ENCODE data around the gene CNTNAP2.

CNTNAP2 gene

DNA sequence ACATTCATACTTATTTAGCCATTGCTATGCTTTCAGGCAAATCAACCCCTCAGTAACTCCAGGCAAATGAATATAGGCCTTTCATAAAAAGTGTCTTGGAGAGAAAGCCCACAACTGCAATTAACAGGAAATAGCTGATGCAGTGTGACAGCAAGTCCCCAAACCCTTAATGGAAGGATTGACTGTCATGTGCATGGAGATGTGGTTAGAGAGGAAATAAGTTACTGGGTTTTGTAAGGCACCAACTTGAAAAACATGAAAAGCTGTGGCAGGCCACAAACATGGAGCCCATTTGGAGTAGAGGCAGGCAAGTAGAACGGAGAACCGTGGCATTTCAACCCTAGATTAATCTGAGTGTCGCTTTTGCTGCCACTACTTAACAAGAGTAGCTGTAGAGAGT, 1924.6 kb downstream of the CNTNAP2 start:
- no peak overlapping the region for H2AK5ac ChIP-seq (ENCODE audit: low read length)
- no peak overlapping the region for H3K4me2 ChIP-seq (ENCODE audit: low read length)
- no peak overlapping the region for H2AFZ ChIP-seq (ENCODE audit: insufficient read depth, low read length, poor library complexity)
- DNase-seq, result no peak
- no peaks in the 10 kb centered on the region for H3K27me3 ChIP-seq (ENCODE audit: insufficient read depth, low read length)
- no peak overlapping the region for H3K18ac ChIP-seq (ENCODE audit: low read length)
- H2BK5ac ChIP-seq (ENCODE audit: low read depth, low read length, poor library complexity), result no peak overlapping the region
- no peak overlapping the region for H4K12ac ChIP-seq (ENCODE audit: low read depth, low read length)
- WGBS (ENCODE audit: extremely low coverage, insufficient coverage, insufficient read length), result no CpG with 5 or more reads among the region's 3 CpGs
- no peak overlapping the region for H4K8ac ChIP-seq (ENCODE audit: low read depth, low read length)
- no peak overlapping the region for H2BK120ac ChIP-seq (ENCODE audit: insufficient read depth, low read length, poor library complexity)
- no peak overlapping the region for H3K14ac ChIP-seq (ENCODE audit: low read length)
- no peak overlapping the region for H3K4ac ChIP-seq (ENCODE audit: low read depth, low read length)
- no peaks in the 10 kb centered on the region for H3K79me2 ChIP-seq (ENCODE audit: control insufficient read depth, insufficient read depth, low read length, poor library complexity)
- H3K4me3 ChIP-seq (ENCODE audit: low read depth, low read length), result no peak overlapping the region
- H3K9me3 ChIP-seq (ENCODE audit: insufficient read depth, low read depth, low read length), result no peaks in the 10 kb centered on the region
- H3K23ac ChIP-seq (ENCODE audit: low read length), result no peak overlapping the region
- H3K4me1 ChIP-seq (ENCODE audit: control insufficient read depth in 1 of 2, insufficient read depth in 2 of 2, low read length in 2 of 2), result no peaks in the 10 kb centered on the region
- H3K9ac ChIP-seq (ENCODE audit: low read length), result no peak overlapping the region
- no peak overlapping the region for H3K27ac ChIP-seq (ENCODE audit: low read depth, low read length)
- no peak overlapping the region for H4K91ac ChIP-seq (ENCODE audit: low read depth, low read length)
- no peaks in the 10 kb centered on the region for H3K36me3 ChIP-seq (ENCODE audit: control insufficient read depth in 1 of 2, insufficient read depth in 2 of 2, low read length in 2 of 2)
- no peaks in the 10 kb centered on the region for H3K79me1 ChIP-seq (ENCODE audit: low read length)
- no peak overlapping the region for H2BK12ac ChIP-seq (ENCODE audit: low read length)

DNA sequence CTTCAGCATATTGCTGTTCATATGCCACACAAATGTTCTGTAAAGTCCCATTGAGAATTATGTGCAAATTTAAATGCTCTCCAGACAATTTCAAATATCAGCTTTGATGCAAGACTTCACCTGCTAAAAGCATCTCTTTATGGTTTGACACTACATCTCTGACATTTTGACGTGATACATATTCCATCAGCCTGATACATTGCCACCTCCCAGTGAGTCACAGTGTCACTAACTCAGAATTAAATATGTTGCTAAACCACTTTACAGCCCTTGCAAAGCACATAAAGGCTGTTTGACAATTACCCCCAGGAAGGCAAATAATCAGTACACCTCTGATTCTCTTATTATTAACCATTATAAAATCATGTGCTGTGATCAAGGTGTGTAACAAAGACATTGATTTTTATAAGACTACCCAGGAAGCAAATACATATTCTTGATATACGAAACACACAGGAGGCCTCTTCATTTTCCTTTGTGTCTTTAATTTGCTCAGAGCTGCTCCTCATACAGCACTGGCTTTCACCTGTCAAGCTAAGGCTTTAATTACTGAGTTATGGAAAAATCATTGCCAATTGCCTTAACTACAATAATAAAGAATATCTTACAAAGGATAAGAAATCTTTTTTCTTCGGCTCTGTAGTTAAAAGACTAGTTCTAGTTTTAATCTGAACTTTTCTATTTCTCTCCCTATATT, 1926.5 kb downstream of the CNTNAP2 start:
- no peak overlapping the region for H4K12ac ChIP-seq (ENCODE audit: low read depth, low read length)
- H2BK12ac ChIP-seq (ENCODE audit: low read length), result no peak overlapping the region
- no peaks in the 10 kb centered on the region for H3K36me3 ChIP-seq (ENCODE audit: control insufficient read depth in 1 of 2, insufficient read depth in 2 of 2, low read length in 2 of 2)
- H3K23ac ChIP-seq (ENCODE audit: low read length), result no peak overlapping the region
- H3K4me1 ChIP-seq (ENCODE audit: control insufficient read depth in 1 of 2, insufficient read depth in 2 of 2, low read length in 2 of 2), result no peaks in the 10 kb centered on the region
- H2BK5ac ChIP-seq (ENCODE audit: low read depth, low read length, poor library complexity), result no peak overlapping the region
- H3K9ac ChIP-seq (ENCODE audit: low read length), result no peak overlapping the region
- no peaks in the 10 kb centered on the region for H3K79me1 ChIP-seq (ENCODE audit: low read length)
- no peaks in the 10 kb centered on the region for H3K9me3 ChIP-seq (ENCODE audit: insufficient read depth, low read depth, low read length)
- H3K14ac ChIP-seq (ENCODE audit: low read length), result no peak overlapping the region
- no peak overlapping the region for H4K91ac ChIP-seq (ENCODE audit: low read depth, low read length)
- H3K4me3 ChIP-seq (ENCODE audit: low read depth, low read length), result no peak overlapping the region
- no peak overlapping the region for H2AK5ac ChIP-seq (ENCODE audit: low read length)
- no CpG with 5 or more reads among the region's 3 CpGs for WGBS (ENCODE audit: extremely low coverage, insufficient coverage, insufficient read length)
- H3K27me3 ChIP-seq (ENCODE audit: insufficient read depth, low read length), result no peaks in the 10 kb centered on the region
- no peak overlapping the region for H2BK120ac ChIP-seq (ENCODE audit: insufficient read depth, low read length, poor library complexity)
- no peak overlapping the region for H3K18ac ChIP-seq (ENCODE audit: low read length)
- H3K27ac ChIP-seq (ENCODE audit: low read depth, low read length), result no peak overlapping the region
- H3K4me2 ChIP-seq (ENCODE audit: low read length), result no peak overlapping the region
- no peaks in the 10 kb centered on the region for H3K79me2 ChIP-seq (ENCODE audit: control insufficient read depth, insufficient read depth, low read length, poor library complexity)
- no peak for DNase-seq
- no peak overlapping the region for H4K8ac ChIP-seq (ENCODE audit: low read depth, low read length)
- no peak overlapping the region for H3K4ac ChIP-seq (ENCODE audit: low read depth, low read length)
- H2AFZ ChIP-seq (ENCODE audit: insufficient read depth, low read length, poor library complexity), result no peak overlapping the region

DNA sequence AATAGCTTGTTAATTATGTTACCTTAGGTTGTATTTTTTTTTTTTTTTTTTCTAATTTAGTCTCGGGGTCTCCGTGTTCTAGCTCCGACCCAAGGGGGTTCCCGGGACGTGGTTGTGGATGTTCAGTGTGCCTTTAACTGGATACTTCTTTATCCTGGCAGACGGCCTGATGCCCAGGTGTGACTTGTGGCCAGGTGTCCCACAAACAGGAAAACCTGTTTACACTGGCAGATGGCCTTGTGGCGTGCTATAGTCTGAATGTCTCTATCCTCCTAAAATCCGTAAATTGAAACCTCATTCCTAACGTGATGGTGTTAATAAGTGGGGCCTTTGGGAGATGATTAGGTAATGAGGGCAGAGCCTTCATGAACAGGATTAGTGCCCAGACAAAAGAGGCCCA, 1927.6 kb downstream of the CNTNAP2 start:
- Histone ChIP-seq H3K4ac (ENCODE audit: low read depth, low read length) (no peak overlapping the region), H3K79me1 (ENCODE audit: low read length) (no peaks in the 10 kb centered on the region), H4K12ac (ENCODE audit: low read depth, low read length) (no peak overlapping the region), H3K14ac (ENCODE audit: low read length) (no peak overlapping the region), H3K4me1 (ENCODE audit: control insufficient read depth in 1 of 2, insufficient read depth in 2 of 2, low read length in 2 of 2) (no peaks in the 10 kb centered on the region), H3K36me3 (ENCODE audit: control insufficient read depth in 1 of 2, insufficient read depth in 2 of 2, low read length in 2 of 2) (no peaks in the 10 kb centered on the region), H2BK12ac (ENCODE audit: low read length) (no peak overlapping the region), H3K23ac (ENCODE audit: low read length) (no peak overlapping the region), H4K91ac (ENCODE audit: low read depth, low read length) (no peak overlapping the region), H2BK5ac (ENCODE audit: low read depth, low read length, poor library complexity) (no peak overlapping the region), H3K9ac (ENCODE audit: low read length) (no peak overlapping the region), H2AFZ (ENCODE audit: insufficient read depth, low read length, poor library complexity) (no peak overlapping the region), H3K4me3 (ENCODE audit: low read depth, low read length) (no peak overlapping the region), H3K79me2 (ENCODE audit: control insufficient read depth, insufficient read depth, low read length, poor library complexity) (no peaks in the 10 kb centered on the region), H3K9me3 (ENCODE audit: insufficient read depth, low read depth, low read length) (no peaks in the 10 kb centered on the region), H3K4me2 (ENCODE audit: low read length) (no peak overlapping the region), H3K27ac (ENCODE audit: low read depth, low read length) (no peak overlapping the region), H2AK5ac (ENCODE audit: low read length) (no peak overlapping the region), H3K27me3 (ENCODE audit: insufficient read depth, low read length) (no peaks in the 10 kb centered on the region), H2BK120ac (ENCODE audit: insufficient read depth, low read length, poor library complexity) (no peak overlapping the region), H3K18ac (ENCODE audit: low read length) (no peak overlapping the region), H4K8ac (ENCODE audit: low read depth, low read length) (no peak overlapping the region)
- WGBS (ENCODE audit: extremely low coverage, insufficient coverage, insufficient read length), result no CpG with 5 or more reads among the region's 9 CpGs
- DNase-seq, result no peak

DNA sequence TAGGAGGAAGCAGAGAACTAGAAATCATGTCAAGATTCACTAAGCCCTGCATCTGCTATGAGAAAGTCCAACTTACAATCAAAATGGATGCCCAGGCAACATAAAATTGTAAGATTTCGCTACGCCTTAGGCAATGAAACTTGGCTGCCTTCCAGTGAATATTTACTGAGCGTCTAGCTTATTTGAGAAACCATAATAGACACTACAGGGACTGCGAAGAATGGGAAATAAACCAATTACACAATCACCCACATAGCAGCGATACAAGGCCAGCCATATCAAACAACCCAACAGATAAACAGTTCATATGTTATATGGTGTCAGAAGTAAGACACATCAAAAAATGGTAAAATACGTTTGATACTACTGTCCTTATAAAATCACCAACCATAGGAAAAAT, 1928.9 kb downstream of the CNTNAP2 start:
- H3K4me2 ChIP-seq (ENCODE audit: low read length), result no peak overlapping the region
- no peaks in the 10 kb centered on the region for H3K9me3 ChIP-seq (ENCODE audit: insufficient read depth, low read depth, low read length)
- no peak for DNase-seq
- H3K36me3 ChIP-seq (ENCODE audit: control insufficient read depth in 1 of 2, insufficient read depth in 2 of 2, low read length in 2 of 2), result no peaks in the 10 kb centered on the region
- no peak overlapping the region for H2AFZ ChIP-seq (ENCODE audit: insufficient read depth, low read length, poor library complexity)
- no peak overlapping the region for H3K27ac ChIP-seq (ENCODE audit: low read depth, low read length)
- H3K14ac ChIP-seq (ENCODE audit: low read length), result no peak overlapping the region
- H3K4me1 ChIP-seq (ENCODE audit: control insufficient read depth in 1 of 2, insufficient read depth in 2 of 2, low read length in 2 of 2), result no peaks in the 10 kb centered on the region
- H3K79me1 ChIP-seq (ENCODE audit: low read length), result no peaks in the 10 kb centered on the region
- H3K79me2 ChIP-seq (ENCODE audit: control insufficient read depth, insufficient read depth, low read length, poor library complexity), result no peaks in the 10 kb centered on the region
- no peak overlapping the region for H3K4ac ChIP-seq (ENCODE audit: low read depth, low read length)
- H3K4me3 ChIP-seq (ENCODE audit: low read depth, low read length), result no peak overlapping the region
- no peak overlapping the region for H4K12ac ChIP-seq (ENCODE audit: low read depth, low read length)
- no peak overlapping the region for H2AK5ac ChIP-seq (ENCODE audit: low read length)
- no peak overlapping the region for H2BK5ac ChIP-seq (ENCODE audit: low read depth, low read length, poor library complexity)
- no peak overlapping the region for H4K8ac ChIP-seq (ENCODE audit: low read depth, low read length)
- H3K18ac ChIP-seq (ENCODE audit: low read length), result no peak overlapping the region
- WGBS (ENCODE audit: extremely low coverage, insufficient coverage, insufficient read length), result no CpG with 5 or more reads among the region's 6 CpGs
- no peak overlapping the region for H2BK120ac ChIP-seq (ENCODE audit: insufficient read depth, low read length, poor library complexity)
- H3K23ac ChIP-seq (ENCODE audit: low read length), result no peak overlapping the region
- no peaks in the 10 kb centered on the region for H3K27me3 ChIP-seq (ENCODE audit: insufficient read depth, low read length)
- H3K9ac ChIP-seq (ENCODE audit: low read length), result no peak overlapping the region
- no peak overlapping the region for H2BK12ac ChIP-seq (ENCODE audit: low read length)
- H4K91ac ChIP-seq (ENCODE audit: low read depth, low read length), result no peak overlapping the region
